Renal cortex interstitium (tissue), 11 donors: Measurements from ENCODE around the gene RAB11FIP2. TPM values are rescaled to one million over a fixed set of nuclear protein-coding genes. Genes with fewer than 3 reads are reported as not detected.

Experiments
- DNase-seq, 11 donors: peaks; one replicate each; pipeline ENCODE4 v3.0.0-alpha.2; 2013; ENCODE audit warnings: low read depth in 9 of 11, low spot score in 4 of 11; ENCODE audit errors: extremely low read depth in 1 of 11
- polyA plus RNA-seq, 3 donors: library from polyadenylated mRNA; unstranded; fragments of 120-200 nt; gene quantifications; one replicate each; pipeline ENCODE4 v1.2.1, GENCODE V29; 2013; ENCODE audit not compliant: insufficient read length in 3 of 3

The RAB11FIP2 gene
- polyA plus RNA-seq, 3 donors = 50.1 to 66.1 (median 61.2) TPM

DNA sequence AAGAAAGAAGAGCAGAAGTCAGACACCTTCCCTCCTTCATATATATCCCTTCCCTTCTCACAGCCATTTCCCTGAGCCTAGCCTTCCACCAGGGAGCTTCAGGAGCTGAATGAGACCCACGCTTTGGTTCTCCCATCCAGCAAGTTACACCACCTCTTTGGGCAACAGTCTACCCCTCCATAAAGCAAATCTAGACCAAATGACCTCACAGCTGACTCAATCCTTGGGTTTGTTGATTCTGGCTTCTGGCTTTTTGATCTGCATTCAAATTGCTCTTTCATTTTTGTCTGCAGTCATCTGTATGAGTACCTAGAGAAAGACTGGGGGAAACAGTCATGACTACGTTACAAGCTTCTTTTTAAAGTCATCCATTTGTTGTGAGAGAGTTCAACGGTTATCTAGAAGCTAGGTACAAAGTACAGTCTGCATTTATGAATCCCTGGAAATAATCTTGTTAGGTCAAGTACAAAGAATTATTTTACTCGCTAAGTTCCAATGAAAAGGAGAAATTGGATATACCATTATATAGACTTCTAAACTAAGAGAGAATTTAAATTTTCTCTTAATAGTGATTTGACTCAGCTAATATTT is 86.3 kb downstream of the RAB11FIP2 start:
- no peak for DNase-seq

DNA sequence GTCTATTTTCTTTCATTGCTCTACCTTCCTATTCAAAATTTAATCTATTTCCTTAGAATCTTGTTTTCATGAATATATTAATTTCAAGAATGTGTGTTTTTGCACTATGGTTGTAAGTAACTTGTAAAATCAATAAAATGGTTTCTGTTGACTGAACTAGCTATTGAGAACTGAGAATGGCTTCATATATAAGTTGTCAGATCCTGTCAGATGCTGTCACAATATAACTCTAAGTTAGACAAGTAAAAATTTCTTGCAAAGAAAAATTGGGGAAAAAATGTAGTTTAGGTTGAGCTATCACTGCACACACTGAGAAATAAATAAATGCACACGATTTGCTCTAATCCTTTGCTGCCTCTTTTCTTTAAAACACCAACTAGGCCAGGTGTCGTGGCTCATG is 89.8 kb downstream of the RAB11FIP2 start:
- DNase-seq = no peak

DNA sequence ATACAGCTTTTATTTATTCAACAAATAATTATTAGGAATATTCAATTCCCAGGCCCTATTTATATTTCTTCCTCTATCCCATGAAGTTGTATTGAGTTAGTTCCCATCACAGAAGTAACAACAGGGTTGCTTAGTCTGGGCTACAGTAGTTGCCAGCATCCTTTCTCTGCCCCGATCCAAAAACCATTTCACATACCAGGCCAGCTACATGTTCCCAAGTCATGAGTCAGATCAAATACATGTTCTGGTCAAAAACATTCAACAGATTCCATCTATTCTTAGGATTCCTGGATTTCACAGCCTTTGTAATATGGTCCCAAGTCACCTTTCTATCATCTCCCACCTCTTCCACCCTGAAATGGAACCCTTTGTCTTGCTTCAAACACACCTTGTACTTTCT is 91.6 kb downstream of the RAB11FIP2 start:
- DNase-seq = no peak
